KMS-11 (cell line): ENCODE results near the gene CDK14.

Source experiments
- H2AFZ ChIP-seq: fragments of 200-600 bp; sonication (generic); 2 replicates; pipeline ENCODE4 v1.6.1; 2016; ENCODE audit warnings: antibody characterized with exemption, mixed run types, low read depth
- H3K27ac ChIP-seq: fragments of 200-600 bp; sonication (generic); 2 replicates; pipeline ENCODE4 v1.6.1; 2016; ENCODE audit warnings: mild to moderate bottlenecking, mixed run types
- H3K27me3 ChIP-seq: fragments of 200-600 bp; sonication (generic); 2 replicates; pipeline ENCODE4 v1.6.1; 2017; ENCODE audit warnings: mild to moderate bottlenecking, low read depth, mixed run types, moderate library complexity; ENCODE audit not compliant: insufficient read depth
- H3K36me3 ChIP-seq: fragments of 200-600 bp; sonication (generic); 2 replicates; pipeline ENCODE4 v1.6.1; 2017; ENCODE audit warnings: mild to moderate bottlenecking, mixed run types; ENCODE audit not compliant: insufficient read depth
- H3K4me1 ChIP-seq: fragments of 200-600 bp; sonication (generic); 2 replicates; pipeline ENCODE4 v1.6.1; 2016; ENCODE audit warnings: mild to moderate bottlenecking, low read depth, mixed run types; ENCODE audit not compliant: poor library complexity, severe bottlenecking
- H3K4me2 ChIP-seq: fragments of 200-600 bp; sonication (generic); 2 replicates; pipeline ENCODE4 v1.7.0; 2016; ENCODE audit warnings: mild to moderate bottlenecking, mixed run types
- H3K4me3 ChIP-seq: fragments of 200-600 bp; sonication (generic); IDR thresholded peaks from 2 replicates; pipeline ENCODE4 v1.6.1; 2017; ENCODE audit warnings: low read depth, low read length, mixed read lengths; ENCODE audit not compliant: insufficient read depth
- H3K79me2 ChIP-seq: fragments of 200-600 bp; sonication (generic); 2 replicates; pipeline ENCODE4 v1.6.1; 2016; ENCODE audit warnings: low read depth, mixed run types; ENCODE audit not compliant: insufficient read depth
- H3K9ac ChIP-seq: fragments of 200-600 bp; sonication (generic); 2 replicates; pipeline ENCODE4 v1.6.1; 2016; ENCODE audit warnings: mild to moderate bottlenecking, mixed run types
- H4K20me1 ChIP-seq: fragments of 200-600 bp; sonication (generic); 2 replicates; pipeline ENCODE4 v1.6.1; 2016; ENCODE audit warnings: mild to moderate bottlenecking, mixed run types; ENCODE audit not compliant: insufficient read depth
- CTCF ChIP-seq: fragments of 200-600 bp; sonication (generic); conservative IDR thresholded peaks from 2 replicates; pipeline ENCODE4 v1.6.1; 2017; ENCODE audit warnings: low read depth, mild to moderate bottlenecking, antibody characterized with exemption, low read length, moderate library complexity, mixed read lengths

The CDK14 gene

GRCh38 chr7:90596671-90597562 is 796 bp downstream of the CDK14 start:
- no peaks in the 10 kb centered on the region for H4K20me1 ChIP-seq
- peak overlapping the region; percentile 98 for H2AFZ ChIP-seq
- no peak for TF ChIP-seq CTCF
- H3K27ac ChIP-seq: no peak overlapping the region
- no peaks in the 10 kb centered on the region; the same call in 1 of the 2 replicates for H3K79me2 ChIP-seq
- H3K9ac ChIP-seq: peak overlapping the region; percentile 63; the same call in 1 of the 2 replicates
- no peaks in the 10 kb centered on the region for H3K27me3 ChIP-seq
- no peak overlapping the region for H3K4me3 ChIP-seq
- H3K4me2 ChIP-seq: peak overlapping the region; percentile 71
- H3K4me1 ChIP-seq: peaks cover 14% of the 10 kb centered on the region
- no peaks in the 10 kb centered on the region for H3K36me3 ChIP-seq

- Histone ChIP-seq H3K9ac (peak overlapping the region; percentile 63; the same call in 1 of the 2 replicates), H3K27ac (no peak overlapping the region)
Measured at GRCh38 chr7:90597563-90598253, 1.6 kb downstream of the CDK14 start.

GRCh38 chr7:90599038-90599437 is 2.9 kb downstream of the CDK14 start:
- H2AFZ ChIP-seq: no peak overlapping the region
- H3K79me2 ChIP-seq: peaks cover 4% of the 10 kb centered on the region; the same call in 1 of the 2 replicates
- no peak for TF ChIP-seq CTCF
- no peaks in the 10 kb centered on the region for H3K27me3 ChIP-seq
- H3K36me3 ChIP-seq: no peaks in the 10 kb centered on the region
- H4K20me1 ChIP-seq: no peaks in the 10 kb centered on the region
- no peak overlapping the region for H3K27ac ChIP-seq
- H3K4me3 ChIP-seq: no peak overlapping the region
- peaks cover 14% of the 10 kb centered on the region for H3K4me1 ChIP-seq
- no peak overlapping the region for H3K9ac ChIP-seq
- no peak overlapping the region for H3K4me2 ChIP-seq

More at GRCh38 chr7:90597563-90598253, 1.6 kb downstream of the CDK14 start:
- Histone ChIP-seq H4K20me1 (no peaks in the 10 kb centered on the region), H2AFZ (peak overlapping the region; percentile 98; the same call in 1 of the 2 replicates), H3K4me1 (peaks cover 14% of the 10 kb centered on the region), H3K36me3 (no peaks in the 10 kb centered on the region), H3K4me2 (peak overlapping the region; percentile 71), H3K27me3 (no peaks in the 10 kb centered on the region), H3K79me2 (peaks cover 4% of the 10 kb centered on the region; the same call in 1 of the 2 replicates), H3K4me3 (no peak overlapping the region)
- no peak for TF ChIP-seq CTCF

GRCh38 chr7:90599892-90600555 is 3.9 kb downstream of the CDK14 start:
- H3K27me3 ChIP-seq: no peaks in the 10 kb centered on the region
- no peak overlapping the region for H3K9ac ChIP-seq
- no peak overlapping the region for H3K4me3 ChIP-seq
- no peaks in the 10 kb centered on the region for H3K36me3 ChIP-seq
- H3K4me2 ChIP-seq: no peak overlapping the region
- no peak overlapping the region for H2AFZ ChIP-seq
- H3K79me2 ChIP-seq: peaks cover 4% of the 10 kb centered on the region; the same call in 1 of the 2 replicates
- peaks cover 17% of the 10 kb centered on the region for H3K4me1 ChIP-seq
- no peak for TF ChIP-seq CTCF
- no peak overlapping the region for H3K27ac ChIP-seq
- no peaks in the 10 kb centered on the region for H4K20me1 ChIP-seq
